Stimulated activated CD4-positive, alpha-beta T cell treated with anti-CD3 and anti-CD28 coated beads, Interleukin-15, amount 100 ng/mL, for 24 hours (primary cell): ENCODE results near the gene BUD13.

Experiments
- DNase-seq: peaks from one replicate; pipeline ENCODE4 v3.0.0-alpha.2; 2020

Gene BUD13

DNA sequence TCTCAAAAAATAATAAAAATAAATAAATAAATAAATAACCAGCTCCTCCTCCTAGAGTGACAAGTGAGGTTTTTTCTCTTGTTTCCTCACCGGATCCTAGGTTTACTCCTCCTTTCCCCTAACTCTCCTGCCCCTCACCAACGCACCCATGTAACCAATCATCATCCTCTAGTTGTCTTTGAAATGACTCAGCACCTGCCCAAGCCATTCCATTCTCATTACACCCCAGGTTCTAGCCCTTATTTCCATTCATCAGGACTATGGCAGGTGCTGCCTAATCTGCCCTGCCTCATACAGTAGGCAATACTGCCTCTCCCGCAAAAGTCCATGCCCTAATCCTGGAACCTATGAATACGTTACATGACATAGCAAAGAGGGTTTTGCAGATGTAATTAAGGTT, 60.4 kb downstream of the BUD13 start:
- DNase-seq: no peak

DNA sequence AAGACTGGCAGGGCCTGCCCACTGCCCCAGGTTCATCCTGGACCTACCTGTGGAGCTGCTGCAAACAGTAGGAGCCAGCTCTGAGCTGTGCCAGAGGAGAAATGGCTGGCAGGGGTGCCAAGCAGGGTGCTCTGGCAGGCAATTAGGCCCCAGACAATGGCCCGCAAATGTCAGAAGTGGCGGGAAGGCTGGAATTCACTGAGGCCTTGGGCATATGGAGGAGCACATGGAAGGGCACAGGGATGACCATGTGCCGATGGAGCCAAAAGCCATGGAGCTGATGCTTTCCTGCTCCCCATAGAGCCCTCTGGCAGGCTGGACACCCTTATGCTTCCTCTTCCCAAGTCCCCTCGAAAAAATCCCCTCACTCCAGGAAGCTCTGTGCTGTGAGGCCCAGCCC, 62.0 kb downstream of the BUD13 start:
- no peak for DNase-seq

DNA sequence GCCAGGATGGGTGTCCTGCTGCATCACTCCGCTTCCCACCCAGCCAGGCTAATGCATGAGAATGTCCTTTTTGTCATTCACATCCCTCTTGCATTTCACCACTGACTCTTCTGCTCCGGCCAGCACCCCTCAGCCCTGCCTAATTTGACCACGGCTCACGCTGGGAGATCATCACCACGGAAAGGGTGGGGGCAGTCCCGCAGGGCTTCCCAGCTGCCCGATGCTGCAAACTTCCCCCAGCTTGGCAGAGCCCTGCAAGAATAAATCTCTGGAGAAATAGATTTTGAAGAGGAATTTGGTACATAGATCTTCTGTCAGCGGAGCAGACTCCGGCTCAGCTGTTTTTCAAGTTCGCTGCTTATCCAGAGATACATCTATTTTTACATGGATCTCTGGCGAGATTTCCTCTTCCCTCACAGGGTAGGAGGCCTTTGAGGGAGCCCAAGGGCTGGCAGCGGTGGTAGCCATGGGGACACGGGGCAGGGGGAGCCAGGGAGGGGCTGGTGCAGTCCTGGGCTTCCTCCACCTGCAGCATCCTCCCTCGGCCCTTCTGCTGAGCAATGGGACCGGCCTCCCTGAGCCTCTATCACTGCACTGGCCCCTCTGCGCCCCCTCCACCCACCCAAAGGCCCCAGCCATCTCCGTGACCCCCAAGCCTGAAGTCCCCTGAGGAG, 62.6 kb downstream of the BUD13 start:
- no peak for DNase-seq

DNA sequence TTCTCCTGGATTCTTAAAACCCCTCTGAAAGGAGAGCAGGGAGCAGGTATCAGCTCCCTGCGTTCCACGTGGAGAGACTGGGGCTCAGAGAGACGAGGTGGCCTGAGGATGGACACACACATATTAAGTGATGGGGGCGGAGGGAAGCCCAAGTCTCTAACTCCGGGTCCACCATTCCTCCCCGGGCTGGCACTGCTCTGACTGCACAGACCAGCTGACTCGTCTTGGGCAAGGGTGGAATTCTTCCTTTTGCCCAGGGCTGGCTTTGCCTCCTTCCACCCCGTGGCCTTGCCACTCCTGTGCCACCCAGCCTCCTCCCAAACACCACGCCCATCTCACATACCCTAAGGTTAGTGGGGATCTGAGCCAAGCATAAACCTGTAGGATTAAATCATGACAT, 65.0 kb downstream of the BUD13 start:
- DNase-seq: no peak

DNA sequence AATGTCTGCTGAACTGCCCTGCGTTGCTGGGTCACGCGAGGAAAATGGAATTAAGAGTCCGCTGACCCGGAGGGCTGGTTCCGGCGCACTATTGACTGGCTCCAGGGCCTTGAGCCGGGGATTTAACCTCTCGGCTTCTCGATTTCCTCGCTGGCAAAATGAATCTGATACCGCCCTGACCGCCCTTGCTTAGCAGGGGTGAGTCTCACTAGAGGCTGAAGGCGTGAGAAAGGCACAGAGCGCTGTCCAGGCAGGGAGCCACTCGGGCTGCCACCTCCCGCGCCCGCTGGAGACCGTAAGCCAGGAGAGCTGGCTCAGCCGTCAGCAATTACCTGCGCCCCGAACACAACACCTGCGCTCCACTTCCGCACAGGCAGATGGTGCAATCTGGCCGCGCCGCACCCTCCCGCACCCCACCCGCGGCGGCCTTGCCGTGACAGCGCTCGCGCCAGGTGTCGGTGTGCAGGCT, 65.6 kb downstream of the BUD13 start:
- no peak for DNase-seq

DNA sequence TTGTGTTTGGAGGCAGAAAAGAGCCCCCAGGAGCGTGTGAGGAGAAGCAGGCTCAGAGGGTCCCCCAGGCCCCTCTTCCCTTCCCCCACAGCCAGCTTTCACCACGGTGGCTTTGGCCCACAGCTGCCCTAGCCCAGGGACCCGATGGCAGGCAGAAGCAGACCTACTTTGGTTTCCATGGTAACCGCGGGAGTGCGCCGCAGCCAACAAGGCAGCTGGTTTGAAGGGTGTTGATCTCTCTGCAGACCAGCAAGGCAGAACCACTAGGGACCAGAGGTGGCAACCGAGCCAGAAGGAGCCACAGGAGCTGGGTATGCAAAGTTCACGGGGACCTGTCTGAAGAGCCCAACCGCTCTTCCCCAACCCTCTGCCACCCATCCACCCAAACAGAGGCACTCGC, 69.4 kb downstream of the BUD13 start:
- no peak for DNase-seq

DNA sequence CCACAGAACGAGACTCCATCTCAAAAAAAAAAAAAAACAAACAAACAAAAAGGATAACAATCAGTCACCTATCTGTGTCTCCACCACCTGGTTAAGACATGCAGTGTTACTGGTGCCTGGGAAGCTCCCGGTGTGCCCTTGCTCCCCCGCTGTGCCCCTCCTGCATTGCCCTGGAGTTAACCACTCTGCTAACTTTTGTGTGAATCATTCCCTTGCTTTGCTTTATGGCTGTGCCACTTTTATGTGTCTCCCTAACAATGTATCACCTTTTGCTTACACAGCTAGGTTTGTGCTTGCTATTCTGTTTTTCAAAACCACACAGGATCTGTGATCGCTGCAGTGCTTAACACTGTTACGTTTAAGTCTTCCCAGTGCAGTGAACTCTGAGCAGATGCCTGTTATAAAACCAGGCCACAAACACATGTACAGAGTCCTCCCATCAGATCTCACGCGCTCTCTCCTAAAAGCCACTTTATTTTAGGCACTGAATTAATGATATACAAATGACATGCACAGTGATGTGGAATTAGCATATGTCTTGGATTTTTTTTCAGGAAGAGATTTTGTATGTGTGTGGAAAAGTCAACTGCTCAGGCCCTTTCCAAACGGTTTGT, 69.9 kb downstream of the BUD13 start:
- DNase-seq: no peak

DNA sequence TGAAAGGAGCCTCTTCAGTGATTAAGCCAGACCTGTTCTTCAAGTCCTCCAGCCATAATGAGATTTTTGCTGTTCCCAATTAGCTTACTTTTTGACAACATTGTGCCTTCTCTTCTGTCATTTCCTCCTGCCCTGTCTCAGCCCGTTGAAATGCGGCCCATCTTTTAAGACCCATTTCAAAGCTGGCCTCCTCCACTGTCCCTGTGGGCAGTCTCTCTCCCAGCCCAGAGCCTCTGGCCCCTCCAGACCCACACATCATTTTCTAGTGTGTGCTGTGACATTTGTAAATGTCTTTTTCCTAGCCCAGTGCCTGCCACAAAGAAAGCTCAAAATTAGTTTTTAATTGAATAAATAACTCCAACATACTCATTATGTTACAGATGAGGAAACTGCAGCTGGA, 70.9 kb downstream of the BUD13 start:
- no peak for DNase-seq

DNA sequence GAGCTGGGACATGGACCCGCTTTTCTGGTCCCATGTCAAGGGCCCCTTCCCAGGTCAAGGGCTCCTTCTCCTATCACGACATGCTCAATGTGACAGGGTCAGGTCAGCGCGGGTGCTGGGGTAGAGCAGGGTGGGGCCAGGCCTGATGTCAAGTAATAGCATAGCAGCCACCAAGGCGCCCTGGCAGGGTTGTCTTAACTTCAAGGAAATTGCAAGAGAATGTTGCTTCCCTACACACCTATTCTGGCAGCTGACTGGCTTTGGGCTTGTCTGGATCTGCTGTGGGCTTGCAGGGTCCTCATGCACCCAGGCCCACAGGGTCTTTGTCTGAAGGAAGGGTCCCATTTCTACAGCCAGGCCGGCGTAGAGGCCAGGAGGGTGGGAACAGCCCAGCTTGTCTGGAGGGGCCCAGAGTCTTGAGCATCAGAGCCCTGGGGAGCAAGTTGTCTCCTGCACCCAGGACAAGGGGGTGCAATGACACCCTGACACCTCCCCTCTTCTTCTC, 71.4 kb downstream of the BUD13 start:
- DNase-seq: no peak

DNA sequence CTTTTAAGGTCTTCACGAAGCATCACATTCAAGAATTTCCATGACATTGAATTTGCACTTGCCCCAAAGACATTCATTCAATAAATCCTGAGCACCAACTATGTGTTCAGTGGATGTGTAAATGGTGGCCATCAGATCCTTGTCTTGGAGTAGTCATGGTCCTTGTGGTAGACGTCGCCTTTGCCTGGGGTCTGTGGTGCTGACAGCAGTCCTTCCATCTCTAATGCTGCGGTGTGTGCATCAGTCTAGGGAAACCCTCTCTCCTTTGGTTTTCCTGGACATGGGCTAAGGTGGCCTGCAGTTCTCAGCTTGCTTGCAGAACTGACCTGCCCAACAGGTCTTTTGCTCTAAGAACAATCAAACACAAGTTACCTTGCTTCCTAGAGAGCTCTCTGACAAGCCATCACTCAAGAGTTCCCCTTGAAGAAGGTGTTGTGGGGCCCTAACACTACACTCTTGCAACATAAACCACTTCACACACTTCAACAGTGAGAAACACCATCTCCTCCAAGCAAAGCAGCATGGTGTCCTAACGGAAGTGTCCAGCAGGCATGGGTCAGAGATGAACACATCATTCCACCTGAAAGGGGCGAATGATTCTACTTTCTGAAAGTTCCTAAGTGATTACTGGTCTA, 72.1 kb downstream of the BUD13 start:
- DNase-seq: no peak
